ENCODE measurements around the gene KRT12.
"Not testable (repeated sequence)": the region's sequence is repeated elsewhere in the genome, so short reads cannot be mapped to it uniquely, and the experiment has no call there.

Gene KRT12

GRCh38 chr17:40817103-40817682, 49.8 kb downstream of the KRT12 start:
- H3K4me3 Mint-ChIP-seq: peak overlapping the region; percentile 81
- peak overlapping the region; percentile 83 for H3K27ac Mint-ChIP-seq
- H3K4me1 Mint-ChIP-seq: peaks cover 20% of the 10 kb centered on the region
- peaks cover 24% of the 10 kb centered on the region for H3K36me3 Mint-ChIP-seq
- no peaks in the 10 kb centered on the region for H3K9me3 Mint-ChIP-seq
- DNase-seq (ENCODE audit: low spot score in 2 of 2) (no peak), ATAC-seq (no peak)

- Mint-ChIP-seq H3K9me3 (no peaks in the 10 kb centered on the region), H3K36me3 (peaks cover 24% of the 10 kb centered on the region), H3K27ac (no peak overlapping the region), H3K4me1 (peaks cover 20% of the 10 kb centered on the region), H3K4me3 (peak overlapping the region; percentile 81)
- ATAC-seq (no peak), DNase-seq (ENCODE audit: low spot score in 2 of 2) (no peak)
These were observed 50.5 kb downstream of the KRT12 start for GRCh38 chr17:40816569-40816968.

DNA sequence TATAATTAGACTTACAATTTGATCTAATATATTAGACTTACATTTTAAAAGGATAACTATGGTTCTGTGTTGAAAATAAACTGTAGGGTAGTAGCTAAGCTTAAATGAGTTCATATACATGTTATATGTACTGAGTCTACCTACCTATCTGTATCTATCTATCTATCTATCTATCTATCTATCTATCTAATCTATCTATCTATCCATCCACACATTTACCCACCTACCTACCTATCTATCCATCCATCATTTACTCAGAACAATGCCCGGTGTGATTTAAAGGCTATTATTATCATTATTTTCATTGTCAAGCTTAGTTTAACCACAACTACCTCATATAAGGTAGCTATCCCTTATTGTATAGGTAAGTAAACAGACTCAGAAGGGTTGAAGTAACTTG, 51.6 kb downstream of the KRT12 start:
- DNase-seq (ENCODE audit: low spot score in 2 of 2) (no peak), ATAC-seq (no peak)
- Mint-ChIP-seq H3K27ac (no peak overlapping the region), H3K4me3 (no peak overlapping the region), H3K36me3 (peaks cover 24% of the 10 kb centered on the region), H3K4me1 (peaks cover 16% of the 10 kb centered on the region), H3K9me3 (no peaks in the 10 kb centered on the region)

DNA sequence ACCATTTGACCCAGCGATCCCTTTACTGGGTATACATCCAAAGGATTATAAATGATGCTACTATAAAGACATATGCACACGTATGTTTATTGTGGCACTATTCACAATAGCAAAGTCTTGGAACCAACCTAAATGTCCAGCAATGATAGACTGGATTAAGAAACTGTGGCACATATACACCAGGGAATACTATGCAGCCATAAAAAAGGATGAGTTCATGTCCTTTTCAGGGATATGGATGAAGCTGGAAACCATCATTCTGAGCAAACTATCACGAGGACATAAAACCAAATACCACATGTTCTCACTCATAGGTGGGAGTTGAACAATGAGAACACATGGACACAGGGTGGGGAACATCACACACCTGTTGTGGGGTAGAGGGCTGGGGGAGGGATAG, 52.4 kb downstream of the KRT12 start:
- not testable (repeated sequence) for H3K4me3 Mint-ChIP-seq; H3K9me3 Mint-ChIP-seq; H3K4me1 Mint-ChIP-seq; DNase-seq (ENCODE audit: low spot score in 2 of 2); H3K27ac Mint-ChIP-seq; ATAC-seq
- H3K36me3 Mint-ChIP-seq: peaks cover 24% of the 10 kb centered on the region

DNA sequence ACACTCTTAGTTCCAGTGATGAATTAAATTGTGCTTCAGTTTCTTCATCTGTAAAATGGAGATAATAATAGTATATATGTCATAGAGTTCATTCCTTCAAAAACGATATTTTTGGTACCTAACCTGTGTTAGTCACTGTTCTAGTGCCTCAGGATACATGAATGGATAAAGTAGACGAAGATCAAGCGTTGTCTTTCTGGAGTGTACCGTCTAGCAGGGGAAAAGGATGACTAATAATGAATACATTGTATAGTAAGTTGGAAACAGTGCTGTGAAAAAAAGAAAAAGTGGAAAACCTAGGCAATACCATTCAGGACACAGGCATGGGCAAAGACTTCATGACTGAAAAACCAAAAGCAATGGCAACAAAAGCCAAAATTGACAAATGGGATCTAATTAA, 53.2 kb downstream of the KRT12 start:
- peaks cover 7% of the 10 kb centered on the region for H3K4me1 Mint-ChIP-seq
- peaks cover 24% of the 10 kb centered on the region for H3K36me3 Mint-ChIP-seq
- no peaks in the 10 kb centered on the region for H3K9me3 Mint-ChIP-seq
- DNase-seq (ENCODE audit: low spot score in 2 of 2) (no peak), ATAC-seq (no peak)
- H3K4me3 Mint-ChIP-seq: no peak overlapping the region
- H3K27ac Mint-ChIP-seq: no peak overlapping the region

GRCh38 chr17:40812639-40813038, 54.4 kb downstream of the KRT12 start:
- Mint-ChIP-seq H3K4me3 (no peak overlapping the region), H3K4me1 (peaks cover 7% of the 10 kb centered on the region), H3K27ac (no peak overlapping the region), H3K9me3 (no peaks in the 10 kb centered on the region), H3K36me3 (peaks cover 15% of the 10 kb centered on the region)
- no peak for DNase-seq (ENCODE audit: low spot score in 2 of 2)
- ATAC-seq: no peak
